Endodermal cell (in vitro differentiated cells): ENCODE data around the gene COL18A1. TPM values are rescaled to one million over a fixed set of nuclear protein-coding genes. Genes with fewer than 3 reads are reported as not detected.

ENCODE experiments used
- DNase-seq: peaks from one replicate; pipeline ENCODE4 v3.0.0-alpha.2; 2017
- H3K27ac ChIP-seq: 2 replicates; pipeline ENCODE4 v1.5.1; 2013; ENCODE audit warnings: mild to moderate bottlenecking, low read depth, low read length, moderate library complexity
- H3K27me3 ChIP-seq: 2 replicates; pipeline ENCODE4 v1.6.1; 2013; ENCODE audit warnings: mild to moderate bottlenecking, low read length, moderate library complexity; ENCODE audit not compliant: insufficient read depth, control insufficient read depth, poor library complexity, severe bottlenecking
- H3K36me3 ChIP-seq: 2 replicates; pipeline ENCODE4 v1.7.0; 2013; ENCODE audit warnings: mild to moderate bottlenecking, low read length, moderate library complexity; ENCODE audit not compliant: control insufficient read depth, insufficient read depth
- H3K4me1 ChIP-seq: one replicate; pipeline ENCODE4 v1.7.0; 2013; ENCODE audit warnings: low read length; ENCODE audit not compliant: control insufficient read depth, insufficient read depth
- H3K4me3 ChIP-seq: 2 replicates; pipeline ENCODE4 v1.5.1; 2013; ENCODE audit warnings: mild to moderate bottlenecking, low read length, moderate library complexity
- H3K9ac ChIP-seq: 2 replicates; pipeline ENCODE4 v1.6.1; 2013; ENCODE audit warnings: mild to moderate bottlenecking, low read length, moderate library complexity; ENCODE audit not compliant: poor library complexity, severe bottlenecking; ENCODE audit errors: extremely low read depth
- H3K9me3 ChIP-seq: 2 replicates; pipeline ENCODE4 v1.6.1; 2013; ENCODE audit warnings: mild to moderate bottlenecking, low read length, moderate library complexity; ENCODE audit not compliant: control insufficient read depth
- H3K27ac Mint-ChIP-seq: 2 replicates; pipeline ENCODE4 v1.8.0; 2020; ENCODE audit warnings: mixed read lengths
- H3K27me3 Mint-ChIP-seq: 2 replicates; pipeline ENCODE4 v1.8.0; 2021; ENCODE audit warnings: mild to moderate bottlenecking, mixed read lengths; ENCODE audit not compliant: insufficient read depth
- H3K36me3 Mint-ChIP-seq: 2 replicates; pipeline ENCODE4 v1.8.0; 2020; ENCODE audit warnings: low read depth, mixed read lengths
- H3K4me1 Mint-ChIP-seq: 2 replicates; pipeline ENCODE4 v1.8.0; 2020; ENCODE audit warnings: mixed read lengths
- H3K4me3 Mint-ChIP-seq: 2 replicates; pipeline ENCODE4 v1.8.0; 2020; ENCODE audit warnings: mild to moderate bottlenecking, moderate library complexity, mixed read lengths
- H3K9me3 Mint-ChIP-seq: 2 replicates; pipeline ENCODE4 v1.8.0; 2020; ENCODE audit warnings: mild to moderate bottlenecking, mixed read lengths
- CTCF ChIP-seq: fragments of 200-600 bp; sonication (generic); conservative IDR thresholded peaks from 2 replicates; pipeline ENCODE4 v1.5.0; 2021; ENCODE audit warnings: antibody characterized with exemption, mild to moderate bottlenecking
- WGBS, 2 experiments: methylation state at CpG; one replicate each; pipeline versions ENCODE4 v1.1.5 to v1.1.7; 2013; ENCODE audit warnings: missing lambda C conversion rate in 2 of 2, mixed read lengths in 1 of 2; ENCODE audit not compliant: insufficient coverage in 1 of 2, insufficient read length in 1 of 2; 5-methylcytosine and 5-hydroxymethylcytosine counted together
- total RNA-seq, 2 donors: library from RNA; stranded (reverse); fragmentation: NEBNext Ultra II Directional in 1 of 2; extraction: Animal tissue kit (Norgen Biotek cat#: 25700) in 1 of 2; gene quantifications; 2 replicates in 1 of 2; 3 replicates in 1 of 2; pipeline ENCODE4 v1.2.1, GENCODE V29; 2021

Gene COL18A1
- total RNA-seq, 2 donors from 2014 or later: 332 to 398 TPM

- Histone ChIP-seq H3K9me3 (no peaks in the 10 kb centered on the region), H3K4me1 (peaks cover 10% of the 10 kb centered on the region), H3K4me3 (no peak overlapping the region), H3K27ac (no peak overlapping the region), H3K36me3 (peaks cover 43% of the 10 kb centered on the region), H3K27me3 (no peaks in the 10 kb centered on the region), H3K9ac (no peak overlapping the region)
- Mint-ChIP-seq H3K4me1 (peaks cover 10% of the 10 kb centered on the region), H3K27me3 (no peaks in the 10 kb centered on the region), H3K9me3 (no peaks in the 10 kb centered on the region), H3K36me3 (peaks cover 43% of the 10 kb centered on the region), H3K4me3 (no peak overlapping the region), H3K27ac (no peak overlapping the region)
- WGBS, 2 experiments: 93 to 100% methylated on average over 2 to 9 of the region's 9 CpGs
- no peak for TF ChIP-seq CTCF
- no peak for DNase-seq
These were observed 86.7 kb downstream of the COL18A1 start for GRCh38 chr21:45491623-45492022.

- Mint-ChIP-seq H3K27ac (no peak overlapping the region), H3K4me3 (no peak overlapping the region), H3K4me1 (peaks cover 10% of the 10 kb centered on the region), H3K27me3 (no peaks in the 10 kb centered on the region), H3K36me3 (peaks cover 46% of the 10 kb centered on the region), H3K9me3 (no peaks in the 10 kb centered on the region)
- Histone ChIP-seq H3K27ac (no peak overlapping the region), H3K9me3 (no peaks in the 10 kb centered on the region), H3K4me1 (peaks cover 10% of the 10 kb centered on the region), H3K27me3 (no peaks in the 10 kb centered on the region), H3K4me3 (no peak overlapping the region), H3K36me3 (peaks cover 43% of the 10 kb centered on the region), H3K9ac (no peak overlapping the region)
- WGBS, 2 experiments: 95 to 98% methylated on average over 16 to 20 of the region's 20 CpGs
- no peak for DNase-seq
- no peak for TF ChIP-seq CTCF
These were observed 87.8 kb downstream of the COL18A1 start for GRCh38 chr21:45492765-45493164.

GRCh38 chr21:45493401-45494001 is 88.5 kb downstream of the COL18A1 start:
- Mint-ChIP-seq H3K27me3 (no peaks in the 10 kb centered on the region), H3K27ac (no peak overlapping the region), H3K9me3 (no peaks in the 10 kb centered on the region), H3K36me3 (peaks cover 44% of the 10 kb centered on the region), H3K4me1 (peaks cover 4% of the 10 kb centered on the region), H3K4me3 (no peak overlapping the region)
- no peak overlapping the region for H3K9ac ChIP-seq
- no peaks in the 10 kb centered on the region for H3K27me3 ChIP-seq
- H3K4me1 ChIP-seq: peaks cover 6% of the 10 kb centered on the region
- WGBS, 2 experiments: 91 to 98% methylated on average over 6 to 21 of the region's 21 CpGs
- H3K9me3 ChIP-seq: no peaks in the 10 kb centered on the region
- no peak for DNase-seq
- no peak overlapping the region for H3K27ac ChIP-seq
- no peak for TF ChIP-seq CTCF
- H3K4me3 ChIP-seq: no peak overlapping the region
- peaks cover 38% of the 10 kb centered on the region for H3K36me3 ChIP-seq
